IMR-90 (cell line): Measurements from ENCODE around the gene FBXL16. TPM values are rescaled to one million over a fixed set of nuclear protein-coding genes. Genes with fewer than 3 reads are reported as not detected.

Experiments
- ATAC-seq: fragments of 200-7000 bp; cut with Tn5 transposase; 2 replicates; pipeline ENCODE4 v1.9.1; 2020; ENCODE audit warnings: low read depth, mild to moderate bottlenecking, moderate library complexity
- BruUV-seq: library from RNA; stranded (reverse); fragments of 400-500 nt; replicated peaks from 2 replicates; lab custom pipeline; 2021; lab: Mats Ljungman, UMichigan
- CTCF ChIA-PET: fragments of 300-600 bp; formaldehyde crosslinking; extraction: SDS; loops from one replicate; lab custom pipeline; 2021; ENCODE audit warnings: antibody characterized with exemption; lab: Yijun Ruan, JAX
- POLR2A ChIA-PET: fragments of 300-600 bp; sonication (Branson Sonifier 250); formaldehyde crosslinking; loops from one replicate; lab custom pipeline; 2022; ENCODE audit warnings: antibody characterized with exemption; ENCODE audit not compliant: unreplicated experiment; lab: Charles Lee
- DNase-seq: peaks from one replicate; pipeline ENCODE4 v3.0.0; 2013
- H2AFZ ChIP-seq: replicated peaks from 2 replicates; pipeline ENCODE3; 2013; ENCODE audit warnings: low read length, mild to moderate bottlenecking; ENCODE audit not compliant: poor library complexity
- H2AK5ac ChIP-seq: 2 replicates; pipeline ENCODE4 v1.6.1; 2013; ENCODE audit warnings: low read depth, low read length, inconsistent platforms
- H2AK9ac ChIP-seq: replicated peaks from 2 replicates; pipeline ENCODE3; 2013; ENCODE audit warnings: mild to moderate bottlenecking, low read depth, low read length, moderate library complexity; ENCODE audit not compliant: poor library complexity
- H2BK120ac ChIP-seq: 2 replicates; pipeline ENCODE4 v1.6.1; 2013; ENCODE audit warnings: low read depth, low read length, inconsistent platforms
- H2BK15ac ChIP-seq: 3 replicates; pipeline ENCODE4 v1.6.1; 2013; ENCODE audit warnings: low read depth, low read length, inconsistent platforms
- H2BK20ac ChIP-seq: 2 replicates; pipeline ENCODE4 v1.6.1; 2013; ENCODE audit warnings: low read depth, mild to moderate bottlenecking, inconsistent platforms, low read length, moderate library complexity
- H2BK5ac ChIP-seq: 2 replicates; pipeline ENCODE4 v1.6.1; 2013; ENCODE audit warnings: mild to moderate bottlenecking, low read depth, low read length, inconsistent platforms; ENCODE audit not compliant: poor library complexity, severe bottlenecking
- H3K14ac ChIP-seq: replicated peaks from 2 replicates; pipeline ENCODE4 v1.6.1; 2013; ENCODE audit warnings: low read depth, low read length, inconsistent platforms
- H3K18ac ChIP-seq: 2 replicates; pipeline ENCODE4 v1.6.1; 2013; ENCODE audit warnings: low read depth, low read length, control low read depth
- H3K23ac ChIP-seq: 2 replicates; pipeline ENCODE4 v1.6.1; 2013; ENCODE audit warnings: low read depth, low read length, inconsistent platforms
- H3K27ac ChIP-seq: 2 replicates; pipeline ENCODE4 v1.5.1; 2013; ENCODE audit warnings: mild to moderate bottlenecking, control low read depth, low read length; ENCODE audit not compliant: insufficient read depth
- H3K27me3 ChIP-seq: 2 replicates; pipeline ENCODE4 v1.6.1; 2013; ENCODE audit warnings: low read length; ENCODE audit not compliant: control insufficient read depth, insufficient read depth
- H3K36me3 ChIP-seq: 2 replicates; pipeline ENCODE4 v1.6.1; 2013; ENCODE audit warnings: low read length, mixed read lengths; ENCODE audit not compliant: control insufficient read depth, insufficient read depth
- H3K4ac ChIP-seq: 2 replicates; pipeline ENCODE4 v1.6.1; 2013; ENCODE audit warnings: low read depth, low read length, inconsistent platforms
- H3K4me1 ChIP-seq: 2 replicates; pipeline ENCODE4 v1.6.1; 2013; ENCODE audit warnings: low read length, mixed read lengths; ENCODE audit not compliant: control insufficient read depth, insufficient read depth
- H3K4me2 ChIP-seq: 2 replicates; pipeline ENCODE4 v1.6.1; 2013; ENCODE audit warnings: low read depth, mild to moderate bottlenecking, control low read depth, low read length, moderate library complexity
- H3K4me3 ChIP-seq: 2 replicates; pipeline ENCODE4 v1.5.1; 2013; ENCODE audit warnings: low read depth, mild to moderate bottlenecking, control low read depth, low read length, moderate library complexity; ENCODE audit not compliant: insufficient read depth
- H3K56ac ChIP-seq: 2 replicates; pipeline ENCODE4 v1.6.1; 2013; ENCODE audit warnings: low read length, inconsistent platforms; ENCODE audit not compliant: insufficient read depth; ENCODE audit errors: extremely low read depth
- H3K79me1 ChIP-seq, 2 experiments: 2 replicates each; pipeline ENCODE4 v1.6.1; 2013; ENCODE audit warnings: low read length in 2 of 2, inconsistent platforms in 1 of 2, low read depth in 1 of 2
- H3K9ac ChIP-seq: 2 replicates; pipeline ENCODE4 v1.6.1; 2013; ENCODE audit warnings: low read depth, low read length, control low read depth
- H3K9me1 ChIP-seq: 2 replicates; pipeline ENCODE4 v1.6.1; 2013; ENCODE audit warnings: low read length, inconsistent platforms; ENCODE audit not compliant: insufficient read depth
- H3K9me3 ChIP-seq: 2 replicates; pipeline ENCODE4 v1.6.1; 2013; ENCODE audit warnings: low read length; ENCODE audit not compliant: control insufficient read depth, insufficient read depth
- H4K20me1 ChIP-seq: 2 replicates; pipeline ENCODE4 v1.6.1; 2013; ENCODE audit warnings: low read length, inconsistent platforms; ENCODE audit not compliant: insufficient read depth
- H4K5ac ChIP-seq: 2 replicates; pipeline ENCODE4 v1.6.1; 2013; ENCODE audit warnings: mild to moderate bottlenecking, low read depth, low read length, control low read depth
- H4K8ac ChIP-seq, 2 experiments: 2 replicates each; pipeline ENCODE4 v1.6.1; 2013; ENCODE audit warnings: low read depth in 2 of 2, low read length in 2 of 2, control low read depth in 1 of 2, inconsistent platforms in 1 of 2
- H4K91ac ChIP-seq: 2 replicates; pipeline ENCODE4 v1.6.1; 2013; ENCODE audit warnings: low read depth, low read length, inconsistent platforms; ENCODE audit not compliant: insufficient read depth
- BHLHE40 ChIP-seq: fragments of 150-350 bp; IDR thresholded peaks from 2 replicates; pipeline ENCODE4 v1.6.1; 2016; ENCODE audit warnings: mild to moderate bottlenecking, low read depth, low read length
- CEBPB ChIP-seq: IDR thresholded peaks from 2 replicates; pipeline ENCODE4 v1.6.1; 2012; ENCODE audit warnings: low read depth, low read length, improper control_type of control experiment
- CHD1 ChIP-seq: IDR thresholded peaks from 2 replicates; pipeline ENCODE4 v1.6.1; 2012; ENCODE audit warnings: low read depth, low read length, improper control_type of control experiment
- FOS ChIP-seq: fragments of 150-350 bp; IDR thresholded peaks from 2 replicates; pipeline ENCODE4 v1.6.1; 2016; ENCODE audit warnings: low read depth, low read length
- MAFK ChIP-seq: IDR thresholded peaks from 2 replicates; pipeline ENCODE4 v1.6.1; 2012; ENCODE audit warnings: low read depth, low read length, improper control_type of control experiment
- MAZ ChIP-seq: IDR thresholded peaks from 2 replicates; pipeline ENCODE4 v1.6.1; 2012; ENCODE audit warnings: low read depth, mild to moderate bottlenecking, low read length, improper control_type of control experiment, moderate library complexity, borderline replicate concordance
- MXI1 ChIP-seq: IDR thresholded peaks from 2 replicates; pipeline ENCODE4 v1.6.1; 2012; ENCODE audit warnings: low read depth, mild to moderate bottlenecking, low read length, moderate library complexity, borderline replicate concordance
- NFE2L2 ChIP-seq: fragments of 150-350 bp; IDR thresholded peaks from 2 replicates; pipeline ENCODE4 v1.6.1; 2016; ENCODE audit warnings: low read depth, mild to moderate bottlenecking, low read length
- POLR2A ChIP-seq: IDR thresholded peaks from 2 replicates; pipeline ENCODE4 v1.6.1; 2012; ENCODE audit warnings: mild to moderate bottlenecking, low read depth, low read length
- RAD21 ChIP-seq: IDR thresholded peaks from 2 replicates; pipeline ENCODE4 v1.6.1; 2012; ENCODE audit warnings: low read length, improper control_type of control experiment
- RCOR1 ChIP-seq: IDR thresholded peaks from 2 replicates; pipeline ENCODE4 v1.6.1; 2012; ENCODE audit warnings: mild to moderate bottlenecking, low read length, improper control_type of control experiment; ENCODE audit not compliant: insufficient replicate concordance
- RFX5 ChIP-seq: IDR thresholded peaks from 2 replicates; pipeline ENCODE4 v1.8.0; 2012; ENCODE audit warnings: low read depth, mild to moderate bottlenecking, low read length, moderate library complexity
- SMC3 ChIP-seq: fragments of 150-350 bp; IDR thresholded peaks from 2 replicates; pipeline ENCODE4 v1.6.1; 2016; ENCODE audit warnings: low read depth, mild to moderate bottlenecking, antibody characterized with exemption, low read length, moderate library complexity
- WGBS, 2 experiments: methylation state at CpG; one replicate each; pipeline versions ENCODE4 v1.1.5 to v1.1.7; 2013; ENCODE audit warnings: missing lambda C conversion rate in 2 of 2; ENCODE audit not compliant: insufficient read length in 1 of 2; ENCODE audit errors: extremely low coverage in 2 of 2; 5-methylcytosine and 5-hydroxymethylcytosine counted together
- dilution Hi-C: fragments of 300-500 bp; cut with HindIII; formaldehyde crosslinking; loops from one replicate; pipeline ENCODE4 v1.14.3; 2018; ENCODE audit warnings: low sequenced_read_pairs; ENCODE audit not compliant: unreplicated experiment
- in situ Hi-C: fragments of 300-500 bp; cut with MboI; formaldehyde crosslinking; loops from 3 replicates; pipeline ENCODE4 v1.14.3; 2019; ENCODE audit warnings: low sequenced_read_pairs, inconsistent platforms, mixed read lengths
- intact Hi-C: fragments of 100-400 bp; cut with micrococcal nuclease; formaldehyde crosslinking; loops from 2 replicates; pipeline ENCODE4 v1.10.0; 2022
- polyA plus RNA-seq, 3 experiments: library from polyadenylated mRNA; depleted of rRNA; stranded (reverse); fragments of >200 nt; gene quantifications; 2 replicates each; pipeline ENCODE4 v1.2.3, GENCODE V29; 2012; ENCODE audit warnings: low replicate concordance in 1 of 3
- total RNA-seq: library from RNA; depleted of rRNA; stranded (reverse); fragments of >200 nt; gene quantifications from 2 replicates; pipeline ENCODE4 v1.2.3, GENCODE V29; 2012
- TF ChIP-seq, protein P1 (sequence below): conservative IDR thresholded peaks from 2 replicates; pipeline ENCODE4 v1.5.1; 2012; ENCODE audit warnings: mild to moderate bottlenecking, low read depth, low read length, improper control_type of control experiment
- TF ChIP-seq, protein P2 (sequence below): fragments of 150-350 bp; IDR thresholded peaks from 2 replicates; pipeline ENCODE4 v1.6.1; 2017; ENCODE audit warnings: mild to moderate bottlenecking, antibody characterized with exemption, low read length, low read depth

The FBXL16 gene
- total and polyA plus RNA-seq, 2 of the 4 experiments (the other 2 are of a cell fraction), result 0.18 to 2.2 TPM

DNA sequence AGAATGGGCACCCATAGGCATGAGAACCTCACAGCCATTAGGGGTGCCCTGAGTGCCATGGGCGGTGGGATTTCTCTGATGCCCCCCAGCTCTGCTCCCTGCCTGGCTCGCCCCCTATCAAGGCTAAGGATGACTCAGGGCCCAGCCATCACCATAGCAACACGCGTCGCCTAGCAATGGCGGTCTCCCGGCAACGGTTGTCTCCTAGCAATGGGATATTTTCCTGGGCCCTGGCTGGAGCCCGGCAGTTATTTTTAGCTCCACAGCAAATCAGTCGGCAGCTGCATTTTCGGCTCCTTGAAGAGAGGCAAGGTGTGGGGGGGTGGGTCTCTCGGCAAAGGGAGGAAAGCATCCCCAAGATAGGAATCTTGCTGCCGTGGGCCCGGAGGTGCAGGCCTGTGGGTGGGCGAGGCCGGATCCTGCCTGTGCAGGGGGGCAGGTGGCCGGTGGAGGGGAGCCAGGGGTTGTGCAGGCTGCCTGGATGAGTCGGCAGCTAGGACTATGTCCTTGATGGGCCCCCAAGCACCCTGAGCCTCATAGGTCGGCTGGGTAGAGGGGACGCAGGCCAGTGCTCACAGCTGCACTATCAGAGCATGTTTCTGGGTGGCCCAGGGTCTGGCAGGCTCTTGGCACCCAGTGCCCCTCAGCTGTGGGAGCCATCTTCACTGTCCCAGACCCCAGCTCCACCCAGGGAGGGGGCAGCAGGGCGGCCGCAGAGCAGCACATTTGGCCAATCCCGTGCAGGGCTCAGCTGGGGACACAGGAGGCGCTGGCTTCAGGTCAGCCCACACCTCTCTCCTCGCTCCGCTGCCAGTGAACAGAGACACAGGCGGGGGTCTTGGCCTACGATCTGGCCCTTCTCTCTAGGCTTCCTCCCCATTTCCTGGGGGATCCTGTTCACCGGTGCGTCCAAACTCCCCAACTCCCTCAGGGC lies 4.2 kb upstream of the FBXL16 start:
- in situ Hi-C loops (loop anchor here (5.0 to 25.0 kb wide), 2 partner anchors 77 to 352 kb away; partner anchors contain the start of genes CHTF18, RPUSD1 and SSTR5), intact Hi-C loops (loop anchor here (5.0 kb wide), 1 partner anchor 272 kb away; the partner anchor contains the start of gene SOX8), dilution Hi-C loops (no loop called here)
- Histone ChIP-seq H3K27ac (no peak overlapping the region), H2BK20ac (no peak overlapping the region), H3K27me3 (peaks cover 26% of the 10 kb centered on the region), H3K79me1 (no peaks in the 10 kb centered on the region), H3K18ac (no peak overlapping the region), H2AK9ac (no peak overlapping the region), H2AK5ac (no peak overlapping the region), H4K20me1 (peaks cover 14% of the 10 kb centered on the region; the same call in 1 of the 2 replicates), H3K9me3 (no peaks in the 10 kb centered on the region), H3K36me3 (no peaks in the 10 kb centered on the region), H3K23ac (no peak overlapping the region), H2BK15ac (no peak overlapping the region), H3K9ac (no peak overlapping the region), H3K9me1 (no peaks in the 10 kb centered on the region), H2AFZ (peak overlapping the region; percentile 40), H3K4me1 (peaks cover 8% of the 10 kb centered on the region; the same call in 1 of the 2 replicates), H4K91ac (no peak overlapping the region), H3K4me3 (no peak overlapping the region), H3K4me2 (peak overlapping the region; percentile 11; the same call in 1 of the 2 replicates), H3K56ac (no peak overlapping the region), H4K8ac (no peak overlapping the region), H4K5ac (no peak overlapping the region), H2BK120ac (no peak overlapping the region), H2BK5ac (no peak overlapping the region), H3K14ac (no peak overlapping the region), H3K4ac (no peak overlapping the region)
- POLR2A ChIA-PET, result interaction anchor here (0.6 kb wide), 1 partner anchor 10 kb away, joined by 4 read pairs; no protein-coding TSS in a partner anchor
- no TSS peak for BruUV-seq
- ATAC-seq (peak; percentile 25), DNase-seq (peak; percentile 88)
- CTCF ChIA-PET, result no interaction called here
- WGBS, 2 experiments, result 7% methylated on average over 6 of the region's 30 CpGs; no CpG with 5 or more reads in 1 of the 2 experiments
- TF ChIP-seq RFX5, result no peak
- TF ChIP-seq BHLHE40, result 0 out of 2 replicates have a peak, but pooled peaks have one; percentile 28
- TF ChIP-seq CHD1, result no peak
- peak; percentile 100 for TF ChIP-seq MXI1
- no peak for TF ChIP-seq CEBPB
- peak; percentile 69 for TF ChIP-seq FOS
- TF ChIP-seq, protein P1, sequence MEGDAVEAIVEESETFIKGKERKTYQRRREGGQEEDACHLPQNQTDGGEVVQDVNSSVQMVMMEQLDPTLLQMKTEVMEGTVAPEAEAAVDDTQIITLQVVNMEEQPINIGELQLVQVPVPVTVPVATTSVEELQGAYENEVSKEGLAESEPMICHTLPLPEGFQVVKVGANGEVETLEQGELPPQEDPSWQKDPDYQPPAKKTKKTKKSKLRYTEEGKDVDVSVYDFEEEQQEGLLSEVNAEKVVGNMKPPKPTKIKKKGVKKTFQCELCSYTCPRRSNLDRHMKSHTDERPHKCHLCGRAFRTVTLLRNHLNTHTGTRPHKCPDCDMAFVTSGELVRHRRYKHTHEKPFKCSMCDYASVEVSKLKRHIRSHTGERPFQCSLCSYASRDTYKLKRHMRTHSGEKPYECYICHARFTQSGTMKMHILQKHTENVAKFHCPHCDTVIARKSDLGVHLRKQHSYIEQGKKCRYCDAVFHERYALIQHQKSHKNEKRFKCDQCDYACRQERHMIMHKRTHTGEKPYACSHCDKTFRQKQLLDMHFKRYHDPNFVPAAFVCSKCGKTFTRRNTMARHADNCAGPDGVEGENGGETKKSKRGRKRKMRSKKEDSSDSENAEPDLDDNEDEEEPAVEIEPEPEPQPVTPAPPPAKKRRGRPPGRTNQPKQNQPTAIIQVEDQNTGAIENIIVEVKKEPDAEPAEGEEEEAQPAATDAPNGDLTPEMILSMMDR, result no peak
- TF ChIP-seq MAZ, result no peak
- no peak for TF ChIP-seq SMC3
- no peak for TF ChIP-seq RAD21
- peak; percentile 57; the same call in 1 of the 2 replicates for TF ChIP-seq NFE2L2
- TF ChIP-seq MAFK, result no peak
- no peak for TF ChIP-seq RCOR1
- no peak for TF ChIP-seq POLR2A
- TF ChIP-seq, protein P2, sequence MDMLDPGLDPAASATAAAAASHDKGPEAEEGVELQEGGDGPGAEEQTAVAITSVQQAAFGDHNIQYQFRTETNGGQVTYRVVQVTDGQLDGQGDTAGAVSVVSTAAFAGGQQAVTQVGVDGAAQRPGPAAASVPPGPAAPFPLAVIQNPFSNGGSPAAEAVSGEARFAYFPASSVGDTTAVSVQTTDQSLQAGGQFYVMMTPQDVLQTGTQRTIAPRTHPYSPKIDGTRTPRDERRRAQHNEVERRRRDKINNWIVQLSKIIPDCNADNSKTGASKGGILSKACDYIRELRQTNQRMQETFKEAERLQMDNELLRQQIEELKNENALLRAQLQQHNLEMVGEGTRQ, result no peak; the same call in 1 of the 2 replicates
